ENCODE results near the gene HOXB9. TPM values are rescaled to one million over a fixed set of nuclear protein-coding genes. Genes with fewer than 3 reads are reported as not detected.
A peak's percentile ranks its signal among the peaks of the same experiment; 100 is the strongest.

Gene HOXB9
- total and polyA plus RNA-seq, 9 of the 15 experiments (the other 6 are each of a cell fraction or from before 2014, with no cell fraction given): 3.1 to 196 (median 77.6) TPM

- TF ChIP-seq ATF6 (CRISPR knock-in tag; IDR thresholded peaks at IDR 0.05) (peak; percentile 49; the same call in 1 of the 2 replicates), TGIF2 (CRISPR knock-in tag; IDR thresholded peaks at IDR 0.05) (no peak), FOXA1 (IDR thresholded peaks at IDR 0.05; ENCODE audit: borderline replicate concordance) (no peak), HMBOX1 (IDR thresholded peaks at IDR 0.05) (0 out of 2 replicates have a peak, but pooled peaks have one; percentile 54), ZNF592 (IDR thresholded peaks at IDR 0.05) (peak; percentile 94), AFF1 (IDR thresholded peaks at IDR 0.05; ENCODE audit: low read depth in 1 of 2, partially characterized antibody in 2 of 2) (peak; percentile 61 to 70), ARNT (IDR thresholded peaks at IDR 0.05) (peak; percentile 29 to 32; a peak in 2 of 4 replicates), CEBPG (CRISPR knock-in tag; IDR thresholded peaks at IDR 0.05) (no peak), CEBPG (tag; conservative IDR thresholded peaks at IDR 0.05 in 1 of 2, IDR thresholded peaks at IDR 0.05 in 1 of 2) (peak in 1 of 2 experiments; percentile 10; a peak in 1 of 4 replicates), MAFG (tag; conservative IDR thresholded peaks at IDR 0.05) (peak; percentile 88), ID3 (CRISPR knock-in tag; IDR thresholded peaks at IDR 0.05) (no peak), ID3 (tag; IDR thresholded peaks at IDR 0.05) (peak; percentile 66; the same call in 1 of the 2 replicates), BRD4 (IDR thresholded peaks at IDR 0.05) (no peak)
These were observed 5.0 kb upstream of the HOXB9 start (continued) for GRCh38 chr17:48630925-48631692.

Data from K562 (cell line).